GM12878 (cell line): ENCODE data around the gene SOWAHC. TPM values are rescaled to one million over a fixed set of nuclear protein-coding genes. Genes with fewer than 3 reads are reported as not detected.

Source experiments
- ATAC-seq: fragments of 200-7000 bp; cut with Tn5 transposase; 3 replicates; pipeline ENCODE4 v1.9.1; 2020; ENCODE audit warnings: mild to moderate bottlenecking, moderate library complexity
- BruUV-seq: library from RNA; stranded (reverse); fragments of 400-500 nt; replicated peaks from 2 replicates; lab custom pipeline; 2021; lab: Mats Ljungman, UMichigan
- CTCF ChIA-PET: fragments of 300-600 bp; sonication (Branson Sonifier 250); formaldehyde crosslinking; extraction: SDS; loops from one replicate; lab custom pipeline; 2021; ENCODE audit warnings: inconsistent platforms; lab: Yijun Ruan, JAX
- POLR2A ChIA-PET: fragments of 350-600 bp; formaldehyde crosslinking; extraction: SDS; loops from one replicate; lab custom pipeline; 2021; ENCODE audit warnings: inconsistent platforms; lab: Charles Lee
- RAD21 ChIA-PET: fragments of 300-600 bp; sonication (Branson Sonifier 250); formaldehyde crosslinking; loops from one replicate; lab custom pipeline; 2023; ENCODE audit warnings: antibody characterized with exemption; ENCODE audit not compliant: unreplicated experiment; lab: Charles Lee
- SMC1A ChIA-PET: fragments of 300-600 bp; sonication (Branson Sonifier 250); formaldehyde crosslinking; loops from one replicate; lab custom pipeline; 2023; ENCODE audit not compliant: unreplicated experiment, uncharacterized antibody; lab: Charles Lee
- DNase-seq: peaks from one replicate; pipeline ENCODE4 v3.0.0-alpha.2; 2011; ENCODE audit warnings: low read depth, low spot score
- FAIRE-seq: peaks from 3 replicates; lab custom pipeline; 2011; peaks lifted over from hg19 to GRCh38; lab: Jason Lieb, UNC
- H2AFZ ChIP-seq: 2 replicates; pipeline ENCODE4 v1.6.0; 2011; ENCODE audit warnings: low read depth, low read length, control low read depth; ENCODE audit not compliant: control insufficient read depth
- H3K27ac ChIP-seq: 2 replicates; pipeline ENCODE4 v1.5.1; 2011; ENCODE audit warnings: control low read depth; ENCODE audit not compliant: control insufficient read depth, insufficient read depth
- H3K27me3 ChIP-seq, 2 experiments: replicated peaks in 1 of 2; 2 replicates each; pipeline versions ENCODE4 v1.6.0 to v1.6.1; 2011; ENCODE audit warnings: low read length in 1 of 2; ENCODE audit not compliant: control insufficient read depth in 2 of 2, insufficient read depth in 2 of 2
- H3K36me3 ChIP-seq, 2 experiments: 2 replicates each; pipeline ENCODE4 v1.5.1; 2011; ENCODE audit warnings: low read length in 1 of 2; ENCODE audit not compliant: control insufficient read depth in 2 of 2, insufficient read depth in 2 of 2
- H3K4me1 ChIP-seq: 2 replicates; pipeline ENCODE4 v1.6.1; 2011; ENCODE audit warnings: mild to moderate bottlenecking, low read length, moderate library complexity, mixed read lengths; ENCODE audit not compliant: control insufficient read depth, insufficient read depth
- H3K4me2 ChIP-seq: 2 replicates; pipeline ENCODE4 v1.6.0; 2011; ENCODE audit warnings: control low read depth; ENCODE audit not compliant: control insufficient read depth, insufficient read depth
- H3K4me3 ChIP-seq: fragments of 200-600 bp; sonication (generic); 2 replicates; pipeline ENCODE4 v1.5.1; 2016
- H3K79me2 ChIP-seq: 2 replicates; pipeline ENCODE4 v1.6.0; 2011; ENCODE audit warnings: low read length; ENCODE audit not compliant: control insufficient read depth, insufficient read depth
- H3K9ac ChIP-seq: 2 replicates; pipeline ENCODE4 v1.8.0; 2011; ENCODE audit warnings: low read length, control low read depth, mixed read lengths; ENCODE audit not compliant: control insufficient read depth, insufficient read depth
- H3K9me3 ChIP-seq: replicated peaks from 3 replicates; pipeline ENCODE4 v1.5.1; 2011; ENCODE audit warnings: mild to moderate bottlenecking, low read length; ENCODE audit not compliant: control insufficient read depth, insufficient read depth
- H4K20me1 ChIP-seq: 2 replicates; pipeline ENCODE4 v1.6.0; 2011; ENCODE audit not compliant: control insufficient read depth, insufficient read depth
- BACH1 ChIP-seq: fragments of 450-650 bp; IDR thresholded peaks from 2 replicates; pipeline ENCODE4 v1.6.1; 2017; ENCODE audit warnings: mild to moderate bottlenecking, borderline replicate concordance
- BCLAF1 ChIP-seq: fragments of 450-650 bp; IDR thresholded peaks from 2 replicates; pipeline ENCODE4 v1.6.1; 2017; ENCODE audit warnings: antibody characterized with exemption, mild to moderate bottlenecking, moderate library complexity
- CREM ChIP-seq: IDR thresholded peaks from 2 replicates; pipeline ENCODE4 v1.6.1; 2014; ENCODE audit warnings: antibody characterized with exemption, low read depth
- FOXM1 ChIP-seq: IDR thresholded peaks from 2 replicates; pipeline ENCODE4 v1.6.1; 2012; ENCODE audit warnings: low read depth, mild to moderate bottlenecking, inconsistent platforms, low read length, moderate library complexity
- IRF4 ChIP-seq: IDR thresholded peaks from 2 replicates; pipeline ENCODE4 v1.6.1; 2011; ENCODE audit warnings: low read depth, low read length
- KLF5 ChIP-seq: fragments of 450-650 bp; IDR thresholded peaks from 2 replicates; pipeline ENCODE4 v1.6.1; 2014; ENCODE audit warnings: mild to moderate bottlenecking; ENCODE audit not compliant: partially characterized antibody
- NFIC ChIP-seq: IDR thresholded peaks from 2 replicates; pipeline ENCODE4 v1.6.1; 2012; ENCODE audit warnings: low read depth, mild to moderate bottlenecking, inconsistent platforms, low read length, moderate library complexity
- NFYA ChIP-seq: IDR thresholded peaks from 2 replicates; pipeline ENCODE4 v1.6.1; 2011; ENCODE audit warnings: low read depth, mild to moderate bottlenecking, low read length, improper control_type of control experiment, borderline replicate concordance
- PRDM15 ChIP-seq: fragments of 450-650 bp; formaldehyde crosslinking; IDR thresholded peaks from 2 replicates; pipeline ENCODE4 v1.4.0; 2020; ENCODE audit warnings: mild to moderate bottlenecking, moderate library complexity
- SREBF1 ChIP-seq: IDR thresholded peaks from 2 replicates; pipeline ENCODE4 v1.6.1; 2012; ENCODE audit warnings: mild to moderate bottlenecking, low read length
- WGBS: methylation state at CpG from one replicate; pipeline ENCODE4 v1.1.6; 2016; ENCODE audit warnings: low lambda C conversion rate; ENCODE audit not compliant: insufficient replicate concordance, insufficient coverage; ENCODE audit errors: missing lambda C conversion rate; 5-methylcytosine and 5-hydroxymethylcytosine counted together
- in situ Hi-C: fragments of 300-500 bp; cut with MboI; formaldehyde crosslinking; loops from 9 replicates; pipeline ENCODE4 v1.14.3; 2018; ENCODE audit warnings: mixed read lengths
- intact Hi-C: fragments of 100-400 bp; cut with micrococcal nuclease; formaldehyde crosslinking; loops from one replicate; pipeline ENCODE4 v1.14.2; 2022; ENCODE audit not compliant: unreplicated experiment
- polyA plus RNA-seq, 11 experiments: library from polyadenylated mRNA; depleted of rRNA in 4 of 11; unstranded in 6 of 11; stranded (reverse) in 5 of 11; fragments of >200 nt; fragmentation: Nextera tagmentation in 4 of 11; fragmentation: Illumina TruSeq in 1 of 11; extraction: Ambion mirVana in 4 of 11; extraction: Trizol in 1 of 11; gene quantifications; 1 replicate in 1 of 11; 2 replicates in 10 of 11; pipeline versions ENCODE4 v1.2.1 to v1.2.3, GENCODE V29; 2011 to 2016; ENCODE audit warnings: inconsistent platforms in 2 of 11, missing spikeins in 2 of 11, low read depth in 1 of 11
- total RNA-seq, 4 experiments: library from RNA; depleted of rRNA in 3 of 4; stranded (reverse); fragments of >200 nt in 3 of 4; fragmentation: Illumina TruSeq in 1 of 4; extraction: Trizol in 1 of 4; gene quantifications; 2 replicates each; pipeline versions ENCODE4 v1.2.1 to v1.2.3, GENCODE V29; 2013 to 2021
- TF ChIP-seq, protein P1 (sequence below): fragments of 450-650 bp; IDR thresholded peaks from 2 replicates; pipeline ENCODE4 v1.6.1; 2017; ENCODE audit warnings: low read depth, mild to moderate bottlenecking, moderate library complexity

Gene SOWAHC
- total and polyA plus RNA-seq, 10 of the 15 experiments (the other 5 are each of a cell fraction or from before 2014, with no cell fraction given) = 0.48 to 2.6 (median 1.8) TPM

DNA sequence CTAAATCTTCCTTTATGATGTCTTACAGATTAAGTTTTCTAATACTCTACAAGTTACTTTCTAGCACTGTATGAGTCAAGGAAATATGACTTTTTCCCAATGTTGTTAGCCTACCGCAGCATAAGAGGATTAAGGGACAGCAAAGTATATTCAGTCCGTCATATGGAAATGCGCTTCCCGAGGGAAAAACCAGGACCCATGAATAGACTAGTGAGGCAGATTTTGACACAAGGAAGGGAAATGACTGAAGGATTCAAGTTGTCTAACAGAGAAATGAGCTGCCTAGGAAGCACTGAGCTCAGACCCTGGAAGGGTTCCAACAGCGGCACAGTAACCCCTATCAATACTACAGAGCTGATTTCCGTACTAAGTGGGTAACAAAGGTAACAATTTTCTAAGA is 12.4 kb upstream of the SOWAHC start (continued):
- TF ChIP-seq BCLAF1 = no peak
- TF ChIP-seq FOXM1 = no peak
- no peak for TF ChIP-seq NFIC
- TF ChIP-seq CREM = no peak
- TF ChIP-seq IRF4 = no peak
- TF ChIP-seq NFYA = no peak
- no peak for TF ChIP-seq KLF5
- no peak for TF ChIP-seq SREBF1
- TF ChIP-seq BACH1 = no peak

GRCh38 chr2:109602617-109603188 is 11.5 kb upstream of the SOWAHC start:
- H3K36me3 ChIP-seq = no peaks in the 10 kb centered on the region
- ChIA-PET POLR2A (interaction anchor here (0.7 kb wide), 1 partner anchor 54 kb away, joined by 3 read pairs; no protein-coding TSS in a partner anchor), CTCF (interaction anchor here (0.6 to 1.2 kb wide), 5 partner anchors 8 to 59 kb away, joined by 3 to 6 read pairs (median 4); no protein-coding TSS in a partner anchor), SMC1A (interaction anchor here (1.0 to 3.1 kb wide), 3 partner anchors 11 to 60 kb away, joined by 3 to 22 read pairs (median 4); partner anchors contain the start of genes SEPTIN10 and SOWAHC), RAD21 (interaction anchor here (1.2 to 1.3 kb wide), 2 partner anchors 18 to 21 kb away, joined by 3 read pairs; no protein-coding TSS in a partner anchor)
- peaks cover 10% of the 10 kb centered on the region for H3K4me1 ChIP-seq
- no peak overlapping the region for H3K4me2 ChIP-seq
- in situ Hi-C loops (no loop called here), intact Hi-C loops (loop anchor here (10.0 kb wide), 1 partner anchor 458 kb away; no protein-coding TSS in a partner anchor)
- WGBS = 0% methylated on average over 1 of the region's 3 CpGs
- H3K79me2 ChIP-seq = peaks cover 45% of the 10 kb centered on the region
- no peaks in the 10 kb centered on the region for H4K20me1 ChIP-seq
- no peak for FAIRE-seq
- no peak for ATAC-seq
- no peak for DNase-seq
- H3K9me3 ChIP-seq = no peaks in the 10 kb centered on the region
- H3K9ac ChIP-seq = no peak overlapping the region
- no peak overlapping the region for H3K27ac ChIP-seq
- H3K4me3 ChIP-seq = no peak overlapping the region
- no peak overlapping the region for H2AFZ ChIP-seq
- no TSS peak for BruUV-seq
- H3K27me3 ChIP-seq = no peaks in the 10 kb centered on the region
- TF ChIP-seq, protein P1, sequence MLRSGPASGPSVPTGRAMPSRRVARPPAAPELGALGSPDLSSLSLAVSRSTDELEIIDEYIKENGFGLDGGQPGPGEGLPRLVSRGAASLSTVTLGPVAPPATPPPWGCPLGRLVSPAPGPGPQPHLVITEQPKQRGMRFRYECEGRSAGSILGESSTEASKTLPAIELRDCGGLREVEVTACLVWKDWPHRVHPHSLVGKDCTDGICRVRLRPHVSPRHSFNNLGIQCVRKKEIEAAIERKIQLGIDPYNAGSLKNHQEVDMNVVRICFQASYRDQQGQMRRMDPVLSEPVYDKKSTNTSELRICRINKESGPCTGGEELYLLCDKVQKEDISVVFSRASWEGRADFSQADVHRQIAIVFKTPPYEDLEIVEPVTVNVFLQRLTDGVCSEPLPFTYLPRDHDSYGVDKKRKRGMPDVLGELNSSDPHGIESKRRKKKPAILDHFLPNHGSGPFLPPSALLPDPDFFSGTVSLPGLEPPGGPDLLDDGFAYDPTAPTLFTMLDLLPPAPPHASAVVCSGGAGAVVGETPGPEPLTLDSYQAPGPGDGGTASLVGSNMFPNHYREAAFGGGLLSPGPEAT = no peak
- no peak for TF ChIP-seq PRDM15
